ENCODE results near the gene PIGC. TPM values are rescaled to one million over a fixed set of nuclear protein-coding genes. Genes with fewer than 3 reads are reported as not detected.

Gene PIGC
- total RNA-seq, 1 donor = 22.4 TPM

GRCh38 chr1:172487550-172487949, 43.7 kb upstream of the PIGC start:
- no peak overlapping the region for H2AFZ ChIP-seq (ENCODE audit: low read length)
- no peak overlapping the region for H3K4me2 ChIP-seq (ENCODE audit: insufficient read depth, low read length)
- peak; percentile 11 for DNase-seq (ENCODE audit: insufficient read length, low spot score, missing footprints)
- H3K36me3 ChIP-seq (ENCODE audit: insufficient read depth, low read length) = no peaks in the 10 kb centered on the region
- H3K27ac ChIP-seq (ENCODE audit: low read depth, low read length) = no peak overlapping the region
- H3K9me3 ChIP-seq (ENCODE audit: low read depth, low read length) = no peaks in the 10 kb centered on the region
- no peaks in the 10 kb centered on the region for H3K79me2 ChIP-seq (ENCODE audit: insufficient read depth, low read length)
- peaks cover 42% of the 10 kb centered on the region for H3K27me3 ChIP-seq (ENCODE audit: insufficient read depth, low read length)
- no peaks in the 10 kb centered on the region for H3K4me1 ChIP-seq (ENCODE audit: insufficient read depth, low read length)
- H4K20me1 ChIP-seq (ENCODE audit: insufficient read depth, low read length) = no peaks in the 10 kb centered on the region
- H3K4me3 ChIP-seq (ENCODE audit: insufficient read depth, low read length) = no peak overlapping the region
- TF ChIP-seq CTCF (IDR thresholded peaks at IDR 0.05; ENCODE audit: extremely low read depth, low read depth, low read length) = no peak

GRCh38 chr1:172486805-172487454, 43.1 kb upstream of the PIGC start:
- peaks cover 42% of the 10 kb centered on the region for H3K27me3 ChIP-seq (ENCODE audit: insufficient read depth, low read length)

GRCh38 chr1:172485626-172486025, 41.8 kb upstream of the PIGC start:
- no peaks in the 10 kb centered on the region for H3K9me3 ChIP-seq (ENCODE audit: low read depth, low read length)
- no peak for TF ChIP-seq CTCF (IDR thresholded peaks at IDR 0.05; ENCODE audit: extremely low read depth, low read depth, low read length)
- H3K27ac ChIP-seq (ENCODE audit: low read depth, low read length) = no peak overlapping the region
- no peaks in the 10 kb centered on the region for H3K4me1 ChIP-seq (ENCODE audit: insufficient read depth, low read length)
- DNase-seq (ENCODE audit: insufficient read length, low spot score, missing footprints) = no peak
- no peak overlapping the region for H2AFZ ChIP-seq (ENCODE audit: low read length)
- H3K4me2 ChIP-seq (ENCODE audit: insufficient read depth, low read length) = no peak overlapping the region
- H3K27me3 ChIP-seq (ENCODE audit: insufficient read depth, low read length) = peaks cover 42% of the 10 kb centered on the region
- H3K4me3 ChIP-seq (ENCODE audit: insufficient read depth, low read length) = no peak overlapping the region
- no peaks in the 10 kb centered on the region for H3K36me3 ChIP-seq (ENCODE audit: insufficient read depth, low read length)
- H4K20me1 ChIP-seq (ENCODE audit: insufficient read depth, low read length) = no peaks in the 10 kb centered on the region
- no peaks in the 10 kb centered on the region for H3K79me2 ChIP-seq (ENCODE audit: insufficient read depth, low read length)

More at GRCh38 chr1:172486805-172487454, 43.1 kb upstream of the PIGC start:
- H3K79me2 ChIP-seq (ENCODE audit: insufficient read depth, low read length) = no peaks in the 10 kb centered on the region
- no peak for TF ChIP-seq CTCF (IDR thresholded peaks at IDR 0.05; ENCODE audit: extremely low read depth, low read depth, low read length)
- H4K20me1 ChIP-seq (ENCODE audit: insufficient read depth, low read length) = no peaks in the 10 kb centered on the region
- H2AFZ ChIP-seq (ENCODE audit: low read length) = no peak overlapping the region
- no peaks in the 10 kb centered on the region for H3K4me1 ChIP-seq (ENCODE audit: insufficient read depth, low read length)
- DNase-seq (ENCODE audit: insufficient read length, low spot score, missing footprints) = no peak
- H3K4me2 ChIP-seq (ENCODE audit: insufficient read depth, low read length) = no peak overlapping the region
- H3K27ac ChIP-seq (ENCODE audit: low read depth, low read length) = no peak overlapping the region
- no peaks in the 10 kb centered on the region for H3K36me3 ChIP-seq (ENCODE audit: insufficient read depth, low read length)
- H3K9me3 ChIP-seq (ENCODE audit: low read depth, low read length) = no peaks in the 10 kb centered on the region
- no peak overlapping the region for H3K4me3 ChIP-seq (ENCODE audit: insufficient read depth, low read length)

GRCh38 chr1:172484252-172484651, 40.4 kb upstream of the PIGC start:
- no peaks in the 10 kb centered on the region for H3K9me3 ChIP-seq (ENCODE audit: low read depth, low read length)
- H3K4me3 ChIP-seq (ENCODE audit: insufficient read depth, low read length) = no peak overlapping the region
- TF ChIP-seq CTCF (IDR thresholded peaks at IDR 0.05; ENCODE audit: extremely low read depth, low read depth, low read length) = no peak
- DNase-seq (ENCODE audit: insufficient read length, low spot score, missing footprints) = no peak
- H3K36me3 ChIP-seq (ENCODE audit: insufficient read depth, low read length) = no peaks in the 10 kb centered on the region
- H4K20me1 ChIP-seq (ENCODE audit: insufficient read depth, low read length) = no peaks in the 10 kb centered on the region
- H2AFZ ChIP-seq (ENCODE audit: low read length) = no peak overlapping the region
- no peaks in the 10 kb centered on the region for H3K79me2 ChIP-seq (ENCODE audit: insufficient read depth, low read length)
- no peak overlapping the region for H3K4me2 ChIP-seq (ENCODE audit: insufficient read depth, low read length)
- no peak overlapping the region for H3K27ac ChIP-seq (ENCODE audit: low read depth, low read length)
- H3K27me3 ChIP-seq (ENCODE audit: insufficient read depth, low read length) = peaks cover 38% of the 10 kb centered on the region
- no peaks in the 10 kb centered on the region for H3K4me1 ChIP-seq (ENCODE audit: insufficient read depth, low read length)
